Subcutaneous adipose tissue (tissue), 4 donors: ENCODE results near the gene UBAC2. TPM values are rescaled to one million over a fixed set of nuclear protein-coding genes. Genes with fewer than 3 reads are reported as not detected.

ENCODE experiments used
- total RNA-seq, 4 donors: library from RNA; depleted of rRNA; stranded (reverse); fragments of >200 nt; gene quantifications; one replicate each; pipeline ENCODE4 v1.1.0, GENCODE V29; 2016
- TF ChIP-seq, protein P1 (sequence below): fragments of 450-650 bp; IDR thresholded peaks from one replicate; pipeline ENCODE4 v1.5.1; 2016; ENCODE audit warnings: low read depth, mild to moderate bottlenecking, control low read depth, antibody characterized with exemption, moderate library complexity

The UBAC2 gene
- total RNA-seq, 4 donors from 2014 or later = 47.4 to 73.3 (median 65.8) TPM

DNA sequence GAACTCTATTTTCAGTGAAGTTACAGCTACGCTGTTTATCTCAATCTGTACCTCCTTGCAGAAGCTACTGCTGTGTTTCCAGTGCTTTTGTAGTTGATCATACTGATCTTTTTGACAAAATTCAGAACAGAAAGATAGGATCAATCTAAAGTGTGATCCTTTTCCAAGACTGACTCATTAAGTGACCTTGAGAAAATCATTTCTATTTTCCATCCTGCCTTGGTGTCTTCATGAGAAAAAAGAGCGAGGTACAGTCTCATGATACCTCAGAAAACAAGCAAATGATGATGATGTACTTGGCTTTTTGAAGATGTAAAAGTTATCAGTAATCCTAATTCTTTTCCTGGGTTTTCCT is 152.6 kb downstream of the UBAC2 start:
- TF ChIP-seq, protein P1, sequence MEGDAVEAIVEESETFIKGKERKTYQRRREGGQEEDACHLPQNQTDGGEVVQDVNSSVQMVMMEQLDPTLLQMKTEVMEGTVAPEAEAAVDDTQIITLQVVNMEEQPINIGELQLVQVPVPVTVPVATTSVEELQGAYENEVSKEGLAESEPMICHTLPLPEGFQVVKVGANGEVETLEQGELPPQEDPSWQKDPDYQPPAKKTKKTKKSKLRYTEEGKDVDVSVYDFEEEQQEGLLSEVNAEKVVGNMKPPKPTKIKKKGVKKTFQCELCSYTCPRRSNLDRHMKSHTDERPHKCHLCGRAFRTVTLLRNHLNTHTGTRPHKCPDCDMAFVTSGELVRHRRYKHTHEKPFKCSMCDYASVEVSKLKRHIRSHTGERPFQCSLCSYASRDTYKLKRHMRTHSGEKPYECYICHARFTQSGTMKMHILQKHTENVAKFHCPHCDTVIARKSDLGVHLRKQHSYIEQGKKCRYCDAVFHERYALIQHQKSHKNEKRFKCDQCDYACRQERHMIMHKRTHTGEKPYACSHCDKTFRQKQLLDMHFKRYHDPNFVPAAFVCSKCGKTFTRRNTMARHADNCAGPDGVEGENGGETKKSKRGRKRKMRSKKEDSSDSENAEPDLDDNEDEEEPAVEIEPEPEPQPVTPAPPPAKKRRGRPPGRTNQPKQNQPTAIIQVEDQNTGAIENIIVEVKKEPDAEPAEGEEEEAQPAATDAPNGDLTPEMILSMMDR = no peak

DNA sequence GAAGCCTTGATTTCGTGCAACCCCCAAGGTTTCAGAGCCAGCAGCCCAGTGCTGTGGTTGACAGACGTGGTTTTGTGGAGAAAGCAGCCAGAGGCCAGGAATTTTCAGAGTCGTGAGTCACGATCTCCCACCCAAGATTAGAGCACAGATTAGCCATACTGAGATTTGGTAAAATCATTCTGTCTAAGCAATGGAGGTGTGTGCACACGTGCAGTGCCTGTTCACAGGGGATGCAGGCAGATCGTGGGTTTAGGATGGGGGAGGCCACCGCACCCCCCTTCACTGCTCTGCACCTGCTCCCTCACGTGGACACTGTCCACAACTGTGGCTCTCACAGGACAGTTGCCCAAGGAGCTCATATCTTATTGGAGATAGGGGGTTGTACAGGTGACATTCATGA is 153.2 kb downstream of the UBAC2 start:
- TF ChIP-seq, protein P1 = no peak

DNA sequence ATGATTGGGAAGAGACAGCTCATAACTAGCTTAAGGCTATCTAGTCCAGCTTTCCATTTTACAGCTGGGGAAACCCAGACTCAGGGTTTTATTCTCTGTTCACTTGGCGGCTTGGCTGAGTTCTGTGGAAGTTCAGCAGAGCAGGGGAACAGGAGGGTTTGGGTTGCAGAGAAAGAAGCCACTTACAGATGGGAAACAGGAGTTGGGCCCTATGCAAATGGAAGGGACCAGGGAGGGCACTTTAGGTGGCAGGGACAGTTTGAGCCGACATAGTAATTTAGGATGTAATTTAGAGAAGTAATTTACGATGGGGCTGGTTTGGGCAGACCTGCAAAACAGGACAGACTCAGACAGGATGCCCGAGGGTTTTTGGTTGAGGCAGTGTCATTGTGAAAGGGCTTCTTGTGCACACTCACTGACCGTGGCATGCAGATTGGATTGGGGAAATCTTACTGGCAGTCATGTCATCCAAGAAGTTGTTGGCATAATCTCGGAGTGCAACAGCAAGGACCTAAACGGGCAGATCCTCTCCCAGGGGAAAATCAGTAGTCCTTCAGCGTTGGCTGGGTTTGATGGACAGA is 153.8 kb downstream of the UBAC2 start:
- TF ChIP-seq, protein P1 = no peak

DNA sequence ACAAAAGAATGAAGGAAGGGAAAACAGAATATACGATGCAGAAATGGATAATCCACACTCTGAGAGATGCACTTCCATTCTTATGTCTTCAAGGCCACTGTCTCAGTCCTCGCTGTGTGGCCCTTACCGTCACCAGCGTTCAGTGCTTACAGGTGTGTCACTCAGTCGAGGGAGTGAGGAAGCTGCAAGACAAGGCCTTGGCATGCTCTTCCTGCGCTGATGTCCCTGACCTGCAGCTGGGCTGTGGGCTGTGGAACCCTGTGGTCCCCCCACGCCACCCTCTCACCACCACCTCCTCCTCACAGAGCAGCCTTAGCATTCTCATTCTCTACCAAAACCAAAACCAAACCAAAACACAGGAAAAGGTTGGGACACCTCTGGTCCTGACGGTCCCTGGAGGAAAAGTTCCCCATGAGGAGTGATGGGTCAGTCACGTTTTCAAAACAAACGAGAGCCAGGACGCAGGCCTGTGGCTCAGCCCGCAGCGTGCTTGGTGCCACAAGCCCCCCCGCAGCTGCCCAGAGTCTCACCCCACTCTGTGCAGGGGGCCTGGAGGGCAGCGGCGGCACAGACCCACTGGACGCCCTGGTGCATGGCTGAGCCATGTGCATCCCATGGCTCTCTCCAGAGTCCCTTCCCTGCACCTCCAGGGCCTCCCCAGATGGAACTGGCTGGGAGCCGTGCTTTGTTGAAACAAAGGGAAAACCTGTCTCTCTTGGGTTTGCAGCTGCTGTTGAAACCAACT is 154.8 kb downstream of the UBAC2 start:
- TF ChIP-seq, protein P1 = no peak

DNA sequence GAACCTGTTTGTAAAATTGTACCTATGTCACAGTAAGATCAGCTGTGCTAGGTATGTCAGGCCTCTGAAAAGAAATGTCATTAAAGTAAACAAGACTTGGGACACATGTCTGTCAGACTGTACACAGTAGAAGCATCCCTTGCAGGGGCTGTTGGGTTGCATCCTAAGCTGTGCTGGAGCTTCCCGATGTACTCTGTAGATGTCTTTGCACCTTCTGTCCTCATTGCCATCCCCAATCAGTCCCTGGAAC is 155.3 kb downstream of the UBAC2 start:
- TF ChIP-seq, protein P1 = no peak

DNA sequence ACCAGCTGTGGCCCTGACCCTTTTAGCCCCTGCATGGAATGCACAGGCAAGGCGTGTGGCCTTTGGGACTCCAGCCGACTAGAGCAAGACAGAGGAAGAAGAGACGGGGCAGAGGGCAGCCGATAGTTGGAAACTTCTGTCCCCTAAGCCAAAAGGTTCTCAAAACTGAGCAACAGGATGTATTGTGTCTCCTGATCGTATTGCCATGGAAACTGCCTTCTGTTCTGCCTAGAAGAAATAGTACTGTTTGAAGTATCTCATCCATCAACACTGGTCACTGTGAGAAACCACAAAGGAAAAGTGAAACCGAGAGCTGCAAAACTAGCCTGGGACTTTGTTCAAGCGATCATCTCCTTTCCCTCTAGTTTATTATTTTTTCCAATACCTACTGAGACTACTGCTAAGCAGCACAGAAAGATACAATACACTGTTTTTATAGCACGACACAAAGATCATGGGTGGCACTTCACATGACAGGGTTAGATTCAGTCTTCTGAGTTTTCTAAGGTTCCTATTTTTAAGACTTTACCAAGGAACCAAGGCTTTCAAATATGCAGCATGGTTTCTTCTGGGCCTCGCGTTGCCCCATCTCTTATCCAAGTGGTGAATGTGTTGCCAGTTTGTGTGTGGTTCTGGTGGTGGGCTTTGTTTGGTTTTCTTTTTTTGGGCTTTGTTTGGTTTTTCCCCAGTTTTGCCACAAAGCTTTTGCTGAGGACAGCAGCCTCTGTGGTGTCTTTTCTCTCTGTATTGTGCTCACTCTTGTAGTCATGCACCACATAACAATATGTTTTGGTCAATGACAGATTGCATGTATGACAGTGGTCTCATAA is 155.8 kb downstream of the UBAC2 start:
- TF ChIP-seq, protein P1 = no peak

DNA sequence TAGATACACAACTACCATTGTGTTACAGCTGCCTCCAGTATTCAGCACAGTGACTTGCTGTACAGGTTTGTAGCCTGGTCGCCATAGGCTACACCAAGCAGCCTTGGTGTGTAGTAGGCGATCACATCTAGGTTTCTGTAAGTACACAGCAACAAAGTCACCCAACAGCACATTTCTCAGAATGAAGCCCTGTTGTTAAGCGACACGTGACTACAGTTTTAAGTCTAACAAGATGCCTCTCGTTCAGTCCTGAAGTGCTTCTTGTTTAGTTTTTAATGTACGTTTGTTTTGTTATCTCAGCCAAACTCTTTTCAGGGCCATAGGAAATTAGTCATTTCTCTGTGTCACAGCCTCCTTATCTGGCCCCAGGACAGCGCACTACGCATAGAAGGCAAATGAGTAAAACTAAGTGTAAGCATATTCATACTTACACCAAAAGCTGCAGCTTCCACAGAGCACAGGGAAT is 156.5 kb downstream of the UBAC2 start:
- TF ChIP-seq, protein P1 = no peak
